HG03565 (cell line): ENCODE measurements around the gene SRGAP1.
"Not testable (repeated sequence)": the region's sequence is repeated elsewhere in the genome, so short reads cannot be mapped to it uniquely, and the experiment has no call there.

Experiments used
- ATAC-seq: cut with Tn5 transposase; IDR thresholded peaks from one replicate; pipeline ENCODE4 v1.9.1; 2021; ENCODE audit warnings: mild to moderate bottlenecking, moderate library complexity; ENCODE audit not compliant: unreplicated experiment

SRGAP1 gene

DNA sequence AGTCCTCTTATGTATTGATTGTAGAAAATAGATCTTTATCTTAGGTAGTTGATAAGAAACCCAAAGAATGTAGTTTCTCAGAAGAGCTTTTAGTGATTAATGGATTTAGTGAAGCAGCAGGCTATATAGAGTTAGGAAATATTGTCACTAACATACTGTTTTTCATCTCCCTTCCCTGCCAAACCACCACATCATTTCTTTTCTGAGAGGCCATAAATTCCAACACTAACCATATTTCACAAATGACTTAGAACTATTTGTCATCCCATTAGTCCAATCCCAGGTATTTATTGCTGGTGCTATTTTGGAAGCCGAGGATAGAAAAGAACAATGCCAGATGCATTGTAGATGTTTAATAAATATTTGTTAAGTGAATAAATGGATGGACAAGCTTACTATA lies 191.9 kb downstream of the SRGAP1 start:
- ATAC-seq = no peak

DNA sequence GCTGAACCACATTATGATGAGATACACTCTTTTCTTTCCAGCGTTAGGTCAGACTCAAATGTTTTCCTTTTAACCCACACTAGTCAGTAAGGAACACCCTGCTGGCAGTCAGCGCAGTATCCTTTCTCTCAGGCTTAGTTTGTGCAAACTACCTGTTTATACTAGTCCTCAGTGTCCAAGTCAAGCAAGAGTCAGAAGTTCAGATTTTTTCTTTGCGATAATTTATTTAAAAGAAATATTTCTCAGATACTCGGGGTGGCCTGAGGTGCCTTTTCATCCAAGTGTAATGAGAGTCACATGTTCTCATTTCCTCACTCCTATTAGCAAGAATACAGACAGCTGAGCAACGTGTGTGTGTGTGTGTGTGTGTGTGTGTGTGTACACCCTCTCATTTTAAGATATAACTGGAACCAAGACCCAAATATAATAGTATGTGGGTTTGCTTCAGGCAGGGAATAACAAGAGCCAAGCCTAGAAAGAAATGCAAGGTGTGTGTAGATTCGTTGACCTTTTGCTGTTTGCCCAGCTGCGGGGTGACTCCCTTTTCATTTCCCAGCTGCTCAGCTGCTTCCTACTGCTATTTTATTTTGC lies 194.9 kb downstream of the SRGAP1 start:
- ATAC-seq = no peak

DNA sequence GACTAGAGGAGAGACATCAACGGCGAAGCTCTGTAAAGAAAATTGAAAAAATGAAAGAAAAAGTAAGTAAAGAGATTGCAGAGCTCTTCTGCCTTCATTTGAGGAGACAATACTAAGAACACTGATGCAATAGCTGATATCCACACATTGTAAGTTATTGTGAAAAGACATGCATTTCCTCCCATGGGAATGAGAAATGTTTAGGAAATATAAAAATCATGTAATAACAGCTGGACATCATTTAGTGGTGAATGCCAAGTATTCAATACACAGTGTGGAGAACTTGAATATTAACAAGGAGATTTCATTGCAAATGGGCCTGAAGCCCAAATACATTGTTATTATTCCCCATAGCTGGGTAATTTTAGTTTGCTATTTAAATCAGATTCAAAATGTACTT lies 198.4 kb downstream of the SRGAP1 start:
- ATAC-seq = no peak

DNA sequence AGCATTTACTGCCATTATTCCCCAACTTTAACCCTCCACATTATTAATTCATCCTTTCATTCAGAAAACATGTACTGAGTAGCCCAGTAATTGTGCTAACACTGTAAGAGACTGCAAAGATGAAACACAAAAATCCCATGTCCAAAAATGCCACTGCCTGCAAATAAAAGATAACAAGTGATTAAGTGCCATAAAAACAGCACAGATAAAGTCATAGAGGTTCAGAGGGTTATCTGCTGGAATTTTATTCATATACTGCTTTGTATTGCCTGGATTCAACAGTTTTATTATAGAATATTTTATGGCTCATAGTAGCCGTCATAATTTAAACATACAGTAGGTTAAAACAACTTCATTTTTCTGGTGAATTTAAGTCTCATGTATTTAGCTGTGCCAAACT lies 199.7 kb downstream of the SRGAP1 start:
- ATAC-seq = no peak

DNA sequence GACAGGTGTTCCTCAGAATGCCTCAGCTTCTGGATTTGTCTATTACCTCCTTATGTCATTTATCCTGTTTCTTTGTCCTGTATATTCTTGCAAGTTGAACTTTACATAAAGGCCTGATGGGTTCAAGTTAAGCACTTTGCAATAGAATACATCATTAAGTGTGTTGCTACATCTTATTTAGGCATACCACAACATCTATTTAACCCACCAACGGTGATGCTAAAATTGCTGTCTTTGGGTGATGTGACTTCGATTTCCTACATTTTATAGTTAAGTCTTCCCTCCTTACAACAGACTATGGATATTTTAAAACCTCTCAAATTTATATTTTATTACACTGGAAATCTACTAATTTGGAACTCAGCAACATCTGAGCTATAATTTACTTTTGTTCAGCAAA lies 206.6 kb downstream of the SRGAP1 start:
- no peak for ATAC-seq

DNA sequence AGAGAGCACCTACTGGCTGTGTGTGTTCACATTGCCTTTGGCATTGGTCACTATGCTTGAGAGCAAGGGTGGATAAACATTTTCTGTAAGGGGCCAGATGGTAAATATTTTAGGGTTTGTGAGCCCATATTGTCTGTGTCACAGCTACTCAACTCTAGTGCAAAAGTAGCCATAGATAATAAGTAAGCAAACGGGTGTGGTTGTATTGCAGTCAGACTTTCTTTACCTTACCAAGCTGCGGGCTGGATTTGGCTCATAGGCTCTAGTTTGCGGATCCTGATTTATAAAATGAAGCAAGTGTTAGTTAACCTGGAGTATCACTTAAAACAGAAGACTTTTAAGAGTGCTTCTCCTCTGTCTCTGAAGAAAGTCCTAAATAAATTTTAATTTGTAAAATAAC lies 208.6 kb downstream of the SRGAP1 start:
- no peak for ATAC-seq

DNA sequence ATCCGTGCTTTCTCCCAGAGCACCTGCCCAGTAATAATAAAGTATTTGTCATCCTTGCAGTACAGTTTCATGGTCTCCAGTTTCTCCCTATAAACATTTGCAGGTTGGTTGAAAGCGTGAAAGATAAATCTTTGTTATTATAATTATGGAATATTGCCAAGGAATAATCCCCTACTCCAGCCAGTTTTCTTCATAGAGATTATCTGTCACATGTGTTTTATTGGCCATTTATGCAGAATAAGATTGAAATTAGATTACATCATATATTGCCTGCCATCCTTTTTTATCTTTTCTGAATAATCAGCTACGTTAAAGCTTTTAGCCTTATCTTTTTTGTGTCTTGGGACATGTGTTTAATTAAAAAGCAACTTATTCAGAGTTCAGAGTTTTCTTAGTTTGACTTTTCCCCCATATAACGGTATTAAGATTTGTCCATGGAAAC lies 209.6 kb downstream of the SRGAP1 start:
- ATAC-seq = no peak

DNA sequence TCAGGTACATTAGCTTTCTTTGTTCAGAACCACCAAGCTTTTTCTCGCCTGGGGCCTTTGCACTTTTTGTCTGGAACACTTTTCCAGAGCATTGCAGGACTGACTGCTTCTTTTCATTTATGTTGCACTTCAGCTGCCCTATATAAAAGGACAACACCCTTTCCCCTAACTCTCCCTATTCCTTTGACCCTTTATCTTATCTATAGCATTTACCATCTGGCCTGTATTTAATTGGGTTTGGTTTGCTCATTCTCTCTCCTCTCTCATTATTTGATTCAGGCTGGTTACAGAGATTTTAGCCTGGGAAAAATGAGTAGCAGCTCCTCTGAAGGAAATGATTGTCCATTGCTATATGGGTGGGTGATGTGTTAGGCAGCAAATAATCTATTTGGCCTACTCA lies 212.2 kb downstream of the SRGAP1 start:
- ATAC-seq = no peak

DNA sequence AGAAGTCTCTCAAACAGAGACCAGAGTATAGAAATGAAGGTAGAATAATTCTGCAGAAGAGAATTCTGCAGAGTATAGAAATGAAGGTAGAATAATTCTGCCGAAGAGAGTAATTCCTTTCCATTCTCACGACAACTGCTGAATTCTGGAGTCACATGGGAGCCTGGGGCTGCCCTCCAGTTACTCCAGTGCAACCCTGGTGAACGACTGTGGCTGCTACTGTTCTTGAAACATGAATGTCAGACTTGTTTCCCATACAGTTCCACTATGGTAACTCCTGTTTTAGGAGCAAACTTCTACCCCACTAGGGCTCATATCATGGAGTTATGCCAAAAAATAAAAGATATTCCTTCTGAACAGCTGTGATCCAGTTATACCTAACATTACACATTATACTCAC lies 213.2 kb downstream of the SRGAP1 start:
- ATAC-seq = no peak

DNA sequence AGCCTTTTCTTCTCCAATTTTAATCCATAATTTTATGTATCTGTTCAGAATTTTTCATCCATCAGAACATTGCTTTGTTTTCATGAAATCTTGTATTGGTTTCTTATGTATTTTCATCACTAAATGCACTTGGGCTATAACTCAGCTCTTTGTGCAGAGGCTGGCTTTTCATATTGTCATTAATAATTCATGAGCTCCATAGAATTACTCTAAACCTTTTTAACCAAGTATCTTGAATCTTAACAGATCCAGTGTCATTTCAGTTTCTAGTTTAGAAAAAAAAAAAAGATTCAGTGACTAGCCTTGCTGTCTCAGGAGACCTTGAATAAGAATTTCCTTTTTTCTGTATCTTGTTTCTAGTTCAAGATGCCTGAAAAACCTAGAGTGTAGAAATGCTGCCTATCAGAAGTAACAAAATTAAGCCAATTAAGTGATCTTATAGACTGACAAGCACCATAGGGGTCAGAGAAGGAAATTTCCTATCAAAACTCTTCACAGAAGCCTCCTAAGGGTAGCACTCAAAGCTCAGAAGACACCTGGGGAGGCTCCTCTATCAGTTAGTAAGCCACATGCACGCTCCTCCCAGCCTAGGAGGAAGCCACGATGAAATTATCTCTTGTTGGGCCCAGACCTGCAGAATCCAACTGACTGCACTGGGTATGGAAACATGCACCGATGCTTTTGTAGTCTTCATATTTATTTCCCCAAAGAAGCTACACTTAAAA lies 214.2 kb downstream of the SRGAP1 start:
- ATAC-seq = no peak

DNA sequence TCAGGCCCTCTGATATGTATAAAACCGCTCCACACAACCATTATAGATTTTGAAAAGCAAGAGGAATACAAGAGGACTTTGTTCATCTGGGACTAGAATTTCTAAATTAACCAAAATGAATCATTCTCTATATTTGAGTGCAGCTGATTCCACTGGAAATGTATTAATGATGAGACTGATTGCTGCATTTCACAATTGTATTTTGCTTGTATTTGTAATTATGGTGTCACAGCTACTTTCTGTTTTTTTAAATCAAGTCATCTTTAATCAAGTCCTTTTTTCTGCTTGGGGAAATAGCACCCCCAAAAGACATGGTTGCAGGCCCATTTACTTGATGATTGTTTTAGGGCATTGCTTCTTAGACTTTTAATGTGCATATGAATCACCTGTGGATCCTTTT lies 215.2 kb downstream of the SRGAP1 start:
- no peak for ATAC-seq

DNA sequence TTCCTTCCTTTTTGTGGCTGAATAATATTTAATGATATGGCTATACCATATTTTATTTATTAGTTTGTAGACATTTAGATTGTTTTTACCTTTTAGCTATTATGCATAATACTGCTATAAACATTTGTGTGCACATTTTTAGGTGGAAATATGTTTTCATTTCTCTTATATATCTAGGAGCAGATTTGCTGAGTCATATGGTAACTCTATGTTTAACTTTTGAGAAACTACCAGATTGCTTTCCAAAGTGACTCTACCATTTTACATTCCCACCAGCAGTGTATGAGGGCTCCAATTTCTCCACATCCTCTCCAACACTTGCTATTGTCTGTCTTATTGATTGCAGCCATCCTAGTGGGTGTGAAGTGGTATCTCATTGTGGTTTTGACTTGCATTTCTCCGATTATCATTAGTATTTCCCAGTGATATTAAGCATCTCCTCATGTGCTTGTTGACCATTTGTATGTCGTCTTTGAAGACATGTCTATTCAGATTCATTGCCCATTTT lies 217.4 kb downstream of the SRGAP1 start:
- ATAC-seq = no peak

DNA sequence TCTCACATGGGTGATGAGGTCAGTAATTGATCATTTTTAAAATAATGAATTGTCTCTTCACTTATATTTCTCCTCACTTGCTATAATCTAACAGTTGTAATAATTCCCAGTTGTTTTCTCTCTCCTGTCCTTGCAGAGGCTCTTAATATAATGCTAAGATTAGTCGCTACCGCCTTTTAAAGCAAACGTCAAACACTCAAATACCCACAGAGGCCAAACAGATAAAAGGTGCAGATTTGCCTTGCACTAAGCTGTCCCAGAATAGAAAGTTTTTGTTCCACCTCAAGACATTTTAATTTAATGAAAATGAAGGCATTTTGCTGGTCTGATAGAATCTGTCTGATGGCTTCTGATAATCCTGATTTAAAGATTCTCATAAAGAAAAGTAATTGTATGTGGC lies 218.6 kb downstream of the SRGAP1 start:
- no peak for ATAC-seq

DNA sequence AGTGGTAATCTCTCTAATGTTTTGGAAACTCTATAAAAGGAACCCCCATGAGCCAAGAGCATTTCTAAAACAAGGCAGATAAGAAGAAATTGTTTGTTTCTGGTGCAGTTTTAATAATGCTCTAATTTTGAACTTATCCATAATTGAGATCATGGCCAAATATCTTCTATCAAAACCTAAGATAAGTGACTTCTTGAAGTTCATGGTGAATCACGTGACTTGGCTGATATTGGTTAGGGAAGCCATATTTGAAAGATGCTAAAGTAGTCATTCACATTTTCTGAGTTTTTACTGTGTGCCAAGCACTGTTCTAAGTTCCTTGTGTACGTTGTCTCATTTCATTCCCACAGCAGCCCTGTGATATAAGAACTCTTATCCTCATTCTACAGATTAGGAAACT lies 219.7 kb downstream of the SRGAP1 start:
- ATAC-seq = no peak

DNA sequence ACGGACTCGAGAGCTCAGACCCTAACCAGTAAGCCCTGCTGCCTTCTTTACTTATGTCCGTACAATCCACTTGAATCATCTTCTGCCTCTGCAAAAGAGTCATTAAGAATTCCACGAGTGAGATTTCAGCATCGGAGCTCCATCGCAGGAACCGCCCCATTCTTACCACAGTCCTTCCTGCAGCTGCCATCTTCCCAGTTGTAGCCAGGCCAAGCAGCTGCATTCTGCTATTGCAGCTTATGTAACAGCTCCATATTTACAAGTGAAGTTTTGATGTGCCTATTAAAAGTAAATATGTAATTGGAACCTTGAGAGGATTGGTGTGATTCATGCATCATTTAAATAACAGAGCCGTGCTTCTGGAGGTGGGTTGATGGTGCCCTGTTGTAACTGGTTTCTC lies 220.2 kb downstream of the SRGAP1 start:
- ATAC-seq = no peak

DNA sequence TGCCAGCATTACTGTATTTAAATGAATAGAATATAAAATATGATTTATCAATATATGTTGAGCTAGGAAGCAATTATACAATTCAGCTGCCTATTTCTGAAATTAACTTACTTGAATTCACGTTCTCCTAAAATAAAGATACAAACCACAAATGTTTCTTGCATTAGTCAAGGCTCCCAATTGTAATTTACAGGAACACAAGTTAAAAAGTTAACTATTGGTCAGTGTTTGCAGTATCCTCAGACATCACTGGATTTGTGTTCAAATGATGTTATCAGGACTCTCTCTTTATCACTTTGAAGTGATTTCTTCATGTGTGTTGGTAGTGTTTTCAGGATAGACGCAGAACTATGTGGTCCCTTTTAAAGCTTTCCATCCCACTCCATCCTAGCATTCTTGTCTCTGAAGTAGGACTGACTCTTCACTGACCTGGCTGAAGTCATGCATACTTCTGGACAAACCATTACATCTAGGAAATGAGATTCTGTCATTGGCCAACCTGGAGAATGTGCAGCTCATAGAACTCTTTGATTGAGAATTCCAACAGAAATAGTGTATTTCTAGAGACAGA lies 221.5 kb downstream of the SRGAP1 start:
- ATAC-seq = no peak

DNA sequence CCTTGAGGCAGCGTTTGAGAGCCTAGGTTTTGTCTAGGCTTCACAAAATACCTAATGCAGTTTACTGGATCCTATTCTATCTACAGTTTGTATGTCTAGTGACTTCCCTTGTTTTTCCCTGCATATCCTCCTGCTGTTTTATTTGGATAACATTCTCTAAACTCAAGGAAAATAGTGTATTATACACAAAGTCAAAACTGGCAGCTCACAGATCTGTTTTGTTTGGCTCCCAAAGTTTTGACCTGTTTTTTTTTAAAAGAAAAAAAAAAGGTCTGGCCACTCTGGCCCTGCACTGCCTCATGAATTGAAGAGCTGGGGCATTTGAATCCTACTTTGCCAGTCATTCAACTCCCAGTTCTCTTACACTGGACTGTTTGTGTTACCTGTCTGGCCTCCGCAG lies 222.3 kb downstream of the SRGAP1 start:
- no peak for ATAC-seq

DNA sequence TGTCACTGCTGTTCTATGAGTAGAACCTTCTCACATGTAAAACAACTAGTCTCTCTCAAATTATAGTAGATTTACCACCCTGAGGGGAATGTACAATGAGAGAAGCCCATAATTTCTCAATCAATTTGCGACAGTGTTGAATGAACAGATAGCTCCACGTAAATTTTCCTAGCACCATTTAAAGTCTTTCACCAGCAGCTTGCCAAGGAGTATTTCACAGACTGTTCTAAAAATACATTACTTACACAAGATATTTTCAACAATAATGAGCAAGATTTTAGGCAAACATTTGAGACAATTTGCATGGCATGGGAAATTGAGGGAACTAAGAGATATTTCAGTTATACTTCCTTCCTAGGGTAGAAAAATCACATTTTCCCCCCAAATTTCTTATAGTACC lies 226.0 kb downstream of the SRGAP1 start:
- no peak for ATAC-seq

DNA sequence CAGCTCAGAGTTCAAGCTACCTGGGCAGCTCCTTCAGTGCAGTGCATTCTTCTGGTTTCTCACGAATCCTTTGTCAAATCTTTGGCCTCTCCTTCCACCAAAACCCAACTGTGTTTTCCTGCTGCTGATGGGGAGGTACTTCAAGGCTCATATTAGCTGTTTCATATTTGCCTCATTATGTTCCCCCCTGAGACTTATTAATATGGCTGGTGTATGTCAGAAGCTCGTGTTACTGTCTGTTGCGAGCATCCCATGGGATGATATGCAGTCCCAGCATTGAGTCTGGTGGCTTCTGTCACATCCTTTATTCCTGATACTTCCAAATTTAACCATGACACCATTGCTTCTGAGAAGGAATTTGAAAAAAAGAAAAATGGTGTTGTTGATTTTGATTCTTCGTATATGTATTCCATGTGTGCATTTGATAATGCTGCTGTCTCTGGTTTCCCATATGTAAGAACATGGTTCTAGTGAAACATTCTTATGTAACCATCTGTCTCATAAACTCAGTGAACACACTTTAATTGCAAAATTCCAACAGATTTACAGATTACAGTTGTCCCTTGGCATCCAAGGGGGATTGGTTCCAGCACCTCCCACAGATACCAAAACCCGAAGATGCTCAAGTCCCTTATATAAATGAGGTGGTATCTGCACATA lies 228.5 kb downstream of the SRGAP1 start:
- no peak for ATAC-seq

DNA sequence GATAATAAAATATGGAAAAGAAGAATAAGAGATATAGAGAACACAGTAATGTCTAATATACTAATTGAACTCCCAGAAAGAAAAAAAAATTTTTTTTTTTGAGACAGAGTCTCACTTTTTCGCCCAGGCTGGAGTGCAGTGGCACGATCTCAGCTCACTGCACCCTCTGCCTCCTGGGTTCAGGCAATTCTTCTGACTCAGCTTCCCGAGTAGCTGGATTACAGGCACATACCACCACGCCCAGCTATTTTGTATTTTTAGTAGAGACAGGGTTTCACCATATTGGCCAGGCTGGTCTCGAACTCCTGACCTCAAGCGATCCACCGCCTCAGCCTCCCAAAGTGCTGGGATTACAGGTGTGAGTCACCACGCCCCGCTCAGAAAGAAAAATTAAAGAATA lies 232.1 kb downstream of the SRGAP1 start:
- ATAC-seq = not testable (repeated sequence)

DNA sequence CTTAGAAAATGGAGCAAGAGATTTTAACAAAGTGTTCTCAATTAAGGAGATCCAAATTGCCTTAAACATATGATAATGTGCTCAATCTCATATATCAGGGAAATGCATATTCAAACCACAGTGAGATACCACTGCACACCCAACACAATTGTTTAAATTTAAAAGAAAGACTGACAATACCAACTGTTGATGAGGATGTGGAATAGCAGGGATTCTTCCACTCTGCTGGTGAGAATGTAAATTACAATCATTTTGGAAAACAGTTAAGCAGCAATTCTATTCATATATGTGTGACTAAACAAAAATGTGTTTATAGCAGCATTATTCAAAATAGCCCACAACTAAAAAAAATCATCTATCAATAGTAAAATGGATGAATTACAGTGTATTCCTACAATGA lies 233.4 kb downstream of the SRGAP1 start:
- no peak for ATAC-seq
